Stimulated activated CD4-positive, alpha-beta T cell treated with anti-CD3 and anti-CD28 coated beads, Interleukin-1b, Interleukin-23, amount 100 ng/mL, for 48 hours (primary cell): Measurements from ENCODE around the gene SMCO3.

Source experiments
- DNase-seq: peaks from one replicate; pipeline ENCODE4 v3.0.0-alpha.2; 2020

The SMCO3 gene

DNA sequence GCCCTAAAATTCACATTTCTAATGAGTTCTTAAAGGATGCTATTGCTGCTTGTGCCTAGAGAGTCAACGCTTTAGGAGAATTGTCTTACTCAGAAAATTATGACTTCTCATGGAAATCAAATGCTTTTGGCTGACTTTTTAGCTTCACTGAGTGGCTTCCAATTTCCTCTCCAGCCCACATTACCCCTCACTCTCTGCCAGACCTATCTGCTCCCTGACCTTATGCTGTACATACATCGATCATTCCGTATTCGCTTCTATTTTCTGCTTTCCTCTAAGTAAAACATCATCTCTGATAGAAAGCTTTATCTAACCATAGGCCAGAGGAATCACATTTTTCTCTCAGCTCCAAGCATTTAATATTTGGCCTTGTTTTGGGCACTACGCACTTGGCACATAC, 12.5 kb upstream of the SMCO3 start:
- DNase-seq = no peak

DNA sequence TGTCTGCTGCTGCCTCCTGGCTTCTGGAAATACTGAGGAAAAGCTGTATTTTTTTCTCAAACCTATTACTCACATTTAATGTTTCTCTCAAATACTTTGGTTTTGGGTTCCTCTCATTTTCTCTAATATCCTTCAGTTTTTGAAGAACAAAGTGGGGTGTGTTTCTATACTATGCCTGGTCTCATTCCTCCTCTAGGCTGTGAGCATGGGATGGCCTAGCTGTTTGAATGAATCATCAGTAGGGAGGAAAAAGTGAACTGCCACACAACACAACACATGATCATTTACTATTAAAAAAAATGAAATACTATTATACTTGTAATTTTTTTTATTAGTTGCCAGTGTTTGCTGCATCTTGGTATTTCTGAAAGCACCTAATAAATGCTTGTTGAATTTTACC, 11.3 kb upstream of the SMCO3 start:
- no peak for DNase-seq

DNA sequence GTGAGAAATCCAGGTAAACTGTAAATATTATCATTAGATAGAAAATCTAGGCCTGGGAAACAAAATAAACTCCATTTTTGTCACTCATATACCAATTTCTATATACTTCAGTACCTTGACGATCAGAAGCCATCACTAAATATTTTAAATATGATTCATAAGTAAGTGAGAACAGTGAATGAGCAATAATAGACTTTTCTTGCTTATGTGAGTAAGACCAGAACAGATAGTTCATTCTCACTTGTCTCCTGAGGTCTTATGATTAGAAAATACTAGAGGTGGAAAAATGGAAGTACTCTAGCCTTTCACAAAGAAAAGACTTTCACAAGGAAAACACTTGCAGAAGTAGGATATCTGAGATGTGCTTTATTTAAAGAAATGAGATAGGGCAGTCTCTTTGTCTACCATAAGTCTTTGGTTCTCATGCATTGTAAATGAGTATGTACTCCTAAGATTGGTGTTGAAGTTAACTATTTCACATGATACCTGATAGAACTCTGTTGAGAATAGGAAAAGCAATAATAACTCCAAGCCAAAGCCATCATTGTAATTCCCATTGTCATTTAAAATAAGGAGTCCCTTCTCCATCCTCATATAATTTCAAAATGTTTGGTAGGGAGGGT, 10.1 kb upstream of the SMCO3 start:
- DNase-seq = no peak

DNA sequence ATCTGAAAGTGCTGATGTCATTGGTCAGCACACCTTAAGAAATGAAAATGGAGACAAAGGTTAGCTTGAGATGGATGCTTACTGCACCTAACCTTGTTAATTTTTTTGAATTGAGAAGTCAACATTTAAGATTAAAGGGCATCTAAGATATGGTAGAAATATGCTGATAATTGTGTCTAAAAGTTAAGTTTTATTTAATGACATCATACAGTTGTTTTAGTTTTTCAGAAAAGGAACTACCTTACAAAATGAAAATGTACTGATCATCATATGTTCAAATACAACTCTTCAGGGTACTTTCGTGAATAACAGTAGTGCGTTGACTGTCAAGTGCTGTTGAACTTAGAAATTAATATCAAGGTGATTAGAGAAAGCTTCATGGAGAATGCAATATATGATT, 2.5 kb downstream of the SMCO3 start:
- DNase-seq = no peak

DNA sequence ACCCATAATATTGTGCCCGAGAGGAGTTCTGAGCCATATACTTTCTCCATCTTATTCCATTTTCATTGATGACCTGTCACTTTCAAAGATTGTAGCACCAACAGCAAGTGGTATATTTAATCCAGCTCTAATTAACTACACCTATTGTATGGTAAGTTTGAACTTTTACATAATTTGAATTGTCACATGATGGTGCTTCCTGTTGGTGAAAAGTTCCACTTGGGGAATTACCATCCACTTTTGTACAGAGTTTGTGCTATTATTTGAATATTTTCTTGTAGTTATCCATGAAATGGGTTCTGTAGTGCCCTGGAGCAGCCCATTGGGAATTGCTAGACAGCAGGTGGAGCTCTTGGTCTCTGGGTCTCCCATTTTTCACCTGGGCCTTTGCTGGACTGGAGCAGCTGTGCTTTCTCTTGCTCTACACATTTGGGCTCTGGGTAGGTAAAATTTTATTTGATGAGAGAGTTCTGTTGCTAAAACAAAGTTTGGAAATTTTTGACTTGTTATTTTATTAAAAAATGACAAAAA, 3.0 kb downstream of the SMCO3 start:
- no peak for DNase-seq

DNA sequence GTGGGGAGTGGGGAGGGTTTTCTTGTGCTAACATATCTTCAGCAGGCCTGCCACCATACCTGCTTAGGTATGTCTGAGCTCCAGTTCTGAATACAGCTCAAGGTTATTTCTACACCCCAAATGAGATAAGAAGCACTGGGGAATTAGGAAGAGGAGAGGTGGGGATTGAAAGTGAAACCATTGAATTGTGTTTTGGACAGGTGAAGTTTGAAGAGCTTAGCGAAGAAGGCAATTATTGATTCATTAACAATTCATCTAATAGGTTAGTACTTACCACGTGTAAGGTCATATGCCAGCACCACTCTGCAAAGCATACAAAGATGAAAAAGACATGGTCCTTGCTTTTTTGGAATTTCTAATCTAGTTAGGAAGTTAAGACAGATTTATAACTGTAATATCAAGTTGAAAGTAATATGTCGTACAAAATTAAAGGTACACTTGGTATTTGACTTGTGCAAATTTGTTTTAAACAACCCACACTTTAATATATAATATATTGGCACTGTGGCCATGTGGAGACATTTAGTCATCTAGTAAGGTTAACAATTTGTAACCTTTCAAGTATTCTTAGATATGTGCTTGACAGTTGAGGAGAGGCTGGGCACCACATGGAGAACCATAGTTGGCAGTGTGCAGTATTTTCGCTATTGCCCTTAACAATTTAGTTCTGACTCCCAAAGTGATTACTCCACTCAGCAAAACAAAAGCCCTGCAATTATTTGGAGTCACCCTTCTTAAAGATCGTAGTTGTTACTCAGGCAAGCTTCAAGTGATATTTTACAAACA, 3.6 kb downstream of the SMCO3 start:
- DNase-seq = no peak

DNA sequence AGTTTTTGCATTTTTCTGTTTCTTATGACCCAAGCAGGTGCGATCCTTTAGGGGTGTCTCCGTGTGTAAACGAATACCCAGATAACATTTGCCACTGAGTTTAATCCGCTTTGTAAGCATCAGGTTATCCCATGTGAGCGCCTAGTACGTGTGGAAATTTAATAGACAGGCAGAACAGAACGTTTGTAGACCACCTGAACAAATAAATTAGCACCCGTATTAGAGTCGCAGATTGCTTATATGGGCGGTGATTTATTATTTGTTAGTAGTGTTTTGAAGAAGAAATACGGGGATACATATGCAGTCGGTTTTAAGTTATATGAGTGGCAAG, 10.2 kb downstream of the SMCO3 start:
- DNase-seq = no peak

DNA sequence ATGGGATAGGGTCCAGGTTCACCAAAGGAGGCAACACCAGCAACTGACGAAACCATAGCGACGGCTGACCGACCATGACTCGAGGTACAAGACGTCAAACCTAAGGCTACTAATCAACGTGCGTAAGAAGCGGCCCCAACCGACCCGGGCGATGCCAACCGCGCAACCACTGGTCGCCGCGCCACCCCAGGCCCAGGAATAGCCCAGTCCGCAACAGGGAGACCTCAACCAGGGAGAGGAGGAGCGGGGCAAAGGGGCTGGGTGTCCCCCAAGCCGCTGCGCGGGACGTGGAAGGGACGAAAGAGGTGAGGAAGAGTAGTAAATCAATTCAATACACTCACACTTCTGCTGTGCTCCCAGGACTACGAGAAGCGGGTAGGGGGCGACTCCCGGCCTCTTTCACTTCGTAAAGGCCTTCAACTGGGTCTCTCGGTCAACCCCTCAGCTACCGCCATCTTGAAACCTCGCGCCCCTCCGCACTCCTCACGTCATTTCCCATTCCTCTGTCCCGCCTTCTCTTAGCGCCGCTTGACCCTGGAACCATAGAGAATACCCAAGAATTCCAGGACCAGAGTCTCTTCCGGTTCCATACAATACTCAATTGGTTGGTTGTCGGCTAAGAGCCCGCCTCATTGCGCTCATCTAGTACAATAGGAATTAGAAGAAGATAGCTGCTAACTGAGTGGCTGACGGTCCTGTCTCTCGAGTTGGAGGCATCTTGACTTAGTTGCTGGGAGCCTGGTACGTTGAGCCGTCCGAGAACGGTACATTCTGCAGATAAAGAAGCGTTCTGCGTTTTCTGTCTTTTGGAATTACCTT, 10.8 kb downstream of the SMCO3 start, which contains the start of the genes C12orf60 and WBP11:
TSS of gene C12orf60 (plus strand) at position 660 of the 819 bp plus-strand sequence. CDS start 19,266 bp downstream, outside the sequence.
TSS of gene WBP11 (minus strand) at position 468 of the 819 bp plus-strand sequence. CDS start 2,095 bp downstream, outside the sequence.
- DNase-seq = peak; percentile 91

DNA sequence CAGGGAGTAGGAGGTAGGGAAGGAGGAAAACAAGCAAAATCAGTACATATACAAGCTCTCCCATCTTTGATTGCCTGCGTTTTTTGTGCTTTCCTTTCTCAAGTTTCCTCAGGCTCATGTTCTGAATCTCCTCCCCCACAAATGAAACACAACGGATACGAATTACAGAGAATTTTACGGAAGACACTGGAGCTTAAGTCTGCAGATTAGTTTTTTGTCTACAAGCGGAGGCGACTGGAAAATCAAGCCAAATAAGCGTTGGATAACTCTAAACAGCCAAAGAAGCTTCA, 11.3 kb downstream of the SMCO3 start:
- DNase-seq = no peak

DNA sequence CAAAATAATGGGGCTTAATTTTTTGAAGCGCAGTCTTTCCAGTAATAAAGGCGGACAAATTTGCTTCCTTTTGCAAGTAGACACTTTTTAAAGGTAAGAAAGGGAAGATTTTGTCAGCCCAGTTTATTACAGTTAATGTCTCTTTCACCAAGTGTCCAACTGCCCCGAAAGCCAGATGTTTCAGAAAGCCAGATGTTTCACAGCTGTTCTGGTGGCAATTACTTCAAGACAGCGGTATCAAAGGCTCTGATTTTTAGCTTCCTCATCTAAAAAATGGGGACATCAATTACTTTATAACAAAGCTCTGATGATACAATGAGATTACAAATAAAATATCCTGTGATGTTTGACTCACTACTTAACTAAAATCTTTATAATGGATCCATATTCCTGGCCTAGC, 11.7 kb downstream of the SMCO3 start:
- no peak for DNase-seq

DNA sequence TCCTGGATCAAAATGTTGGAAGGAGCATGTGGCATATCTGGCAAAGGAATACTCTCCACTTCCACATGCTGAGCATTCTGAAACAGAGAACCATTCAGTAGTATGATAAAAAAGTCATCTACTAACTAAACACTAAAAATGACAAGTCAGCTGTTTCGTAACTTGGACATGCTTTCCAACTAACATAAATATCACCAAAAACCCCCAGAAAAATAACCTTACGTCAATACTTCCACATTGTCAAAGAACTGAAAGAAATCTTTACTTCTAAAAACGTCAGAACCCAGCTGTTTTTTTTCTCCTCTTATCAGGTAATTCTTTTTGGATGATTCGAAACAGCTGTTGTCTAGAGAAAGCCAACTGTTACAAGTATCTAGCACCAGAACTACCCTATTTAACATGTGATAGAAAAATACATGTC, 18.9 kb downstream of the SMCO3 start:
- no peak for DNase-seq

DNA sequence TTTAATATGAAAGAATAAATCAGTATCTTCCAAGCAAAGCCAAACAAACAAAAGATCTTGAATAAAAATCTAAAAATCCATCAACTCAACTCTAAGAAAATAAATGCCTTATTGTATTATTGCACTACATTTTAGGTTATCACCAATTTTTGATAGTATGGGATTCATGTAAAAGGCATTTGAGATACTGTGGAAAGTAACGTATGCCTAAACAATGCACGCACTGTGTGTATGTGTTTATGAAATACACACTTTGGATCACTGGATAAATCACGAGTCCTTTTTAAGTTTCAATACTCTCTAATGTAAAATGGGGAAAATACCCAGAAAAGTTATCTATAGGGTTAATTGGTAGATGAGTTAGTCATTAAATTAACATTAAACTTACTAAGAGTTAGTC, 28.4 kb downstream of the SMCO3 start:
- no peak for DNase-seq

DNA sequence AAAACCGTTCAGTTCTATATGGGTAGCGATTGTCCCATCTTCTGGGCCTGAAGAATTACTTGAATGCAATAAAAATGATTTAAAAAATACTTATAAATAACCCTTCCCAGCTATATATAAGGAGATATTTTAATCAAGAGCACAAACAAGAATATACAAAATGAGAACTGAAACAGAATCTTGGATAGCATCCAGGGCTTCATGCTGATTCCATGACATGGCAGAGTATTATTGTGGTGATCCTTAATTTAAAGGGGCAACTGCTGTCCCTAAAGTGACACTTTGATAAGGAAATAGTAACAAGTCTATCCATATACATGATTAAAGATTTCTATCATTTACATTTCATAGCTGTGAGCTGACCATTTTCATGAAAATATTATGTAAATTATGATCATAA, 29.5 kb downstream of the SMCO3 start:
- DNase-seq = no peak

DNA sequence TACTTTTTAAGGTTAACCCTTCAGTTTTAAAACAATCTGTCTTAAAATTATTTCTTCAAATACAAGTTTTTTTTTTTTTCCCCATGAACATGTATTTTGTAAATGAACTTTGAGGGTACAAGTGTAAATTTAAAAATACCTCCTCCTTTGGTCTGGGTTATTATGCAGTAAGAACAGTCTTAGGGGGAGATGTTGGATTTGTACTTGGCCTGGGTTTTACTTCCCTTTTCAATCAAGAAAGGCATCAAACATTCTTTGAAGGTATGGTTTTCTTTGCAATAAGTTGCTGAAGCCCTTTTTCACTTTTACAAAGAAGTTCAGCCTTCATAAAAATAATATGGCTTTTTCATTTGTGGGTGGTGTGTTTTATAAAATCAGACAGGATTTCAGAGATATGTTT, 31.2 kb downstream of the SMCO3 start:
- no peak for DNase-seq

DNA sequence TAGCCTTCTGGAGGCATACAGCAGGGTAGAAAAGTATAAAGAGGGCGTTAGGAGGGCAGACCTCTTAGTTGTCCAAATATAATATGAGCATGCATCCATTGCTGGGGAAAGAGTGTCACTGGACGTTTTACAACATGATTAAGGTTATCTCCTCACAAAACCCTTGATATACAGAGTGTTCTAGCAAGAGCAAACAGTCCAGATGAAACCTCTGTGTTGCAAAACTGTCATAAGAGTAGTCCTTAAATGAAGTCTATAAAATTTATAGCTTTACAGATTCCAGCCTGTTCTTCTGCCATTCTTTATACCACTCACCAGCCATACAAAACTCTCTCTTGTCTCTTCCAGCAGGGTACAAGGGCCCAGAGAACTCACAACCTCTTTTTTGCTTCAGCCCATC, 32.4 kb downstream of the SMCO3 start:
- no peak for DNase-seq

DNA sequence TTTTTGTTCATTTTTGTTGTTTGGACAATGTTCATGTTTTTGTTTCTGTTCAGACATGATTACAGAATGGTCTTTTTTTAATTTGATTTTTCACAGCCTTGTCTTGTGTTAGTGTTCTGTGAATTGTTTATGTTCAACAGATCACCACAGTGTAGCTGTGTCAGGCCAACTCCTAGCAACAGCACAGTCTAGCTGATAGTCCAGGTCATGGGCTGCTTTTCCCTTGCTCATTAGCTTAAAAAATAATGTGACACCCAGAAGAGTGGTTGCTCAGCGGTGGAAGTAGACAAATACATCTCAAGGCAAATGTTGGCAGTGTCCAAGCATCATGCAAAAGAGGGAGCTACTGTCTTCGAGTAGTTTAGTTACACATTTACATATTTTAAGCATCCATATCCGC, 33.1 kb downstream of the SMCO3 start:
- no peak for DNase-seq

DNA sequence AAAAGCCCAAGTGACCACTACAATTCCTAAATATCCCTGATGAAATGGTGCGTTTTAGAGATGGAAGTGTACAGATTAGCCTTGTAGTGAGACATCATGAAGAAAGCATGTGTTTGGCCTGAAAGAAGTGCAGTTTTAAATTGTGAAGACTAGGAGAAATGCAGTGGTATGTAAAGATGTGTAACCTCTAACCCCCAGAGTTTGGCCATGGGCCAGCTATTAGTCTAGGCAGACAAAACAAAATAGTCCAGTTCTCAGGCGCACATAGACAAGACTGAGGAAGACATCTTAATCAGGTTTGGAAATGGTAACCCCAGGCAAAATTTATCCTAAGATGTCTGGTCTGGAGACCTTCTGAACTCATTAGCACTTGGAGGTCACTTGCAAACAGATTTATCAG, 34.1 kb downstream of the SMCO3 start:
- DNase-seq = no peak

DNA sequence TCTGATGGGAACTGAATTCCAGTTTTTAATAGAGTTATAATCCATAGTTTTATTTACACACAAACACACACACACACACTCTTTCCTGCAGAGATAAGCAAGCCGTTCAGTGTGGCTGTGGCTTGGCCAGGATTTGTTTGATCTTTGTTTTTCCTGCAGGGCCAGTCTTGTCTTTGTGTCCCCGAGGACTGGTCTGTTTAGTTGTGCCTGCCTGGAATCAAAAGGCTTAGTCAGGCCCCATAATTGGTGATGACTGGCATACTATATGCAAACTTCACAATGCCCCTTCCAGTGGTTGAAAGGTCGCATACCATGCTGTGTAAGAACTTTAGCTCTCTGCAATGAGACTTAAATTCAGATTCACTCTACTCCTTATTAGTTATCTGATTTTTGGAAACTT, 36.7 kb downstream of the SMCO3 start:
- DNase-seq = no peak

DNA sequence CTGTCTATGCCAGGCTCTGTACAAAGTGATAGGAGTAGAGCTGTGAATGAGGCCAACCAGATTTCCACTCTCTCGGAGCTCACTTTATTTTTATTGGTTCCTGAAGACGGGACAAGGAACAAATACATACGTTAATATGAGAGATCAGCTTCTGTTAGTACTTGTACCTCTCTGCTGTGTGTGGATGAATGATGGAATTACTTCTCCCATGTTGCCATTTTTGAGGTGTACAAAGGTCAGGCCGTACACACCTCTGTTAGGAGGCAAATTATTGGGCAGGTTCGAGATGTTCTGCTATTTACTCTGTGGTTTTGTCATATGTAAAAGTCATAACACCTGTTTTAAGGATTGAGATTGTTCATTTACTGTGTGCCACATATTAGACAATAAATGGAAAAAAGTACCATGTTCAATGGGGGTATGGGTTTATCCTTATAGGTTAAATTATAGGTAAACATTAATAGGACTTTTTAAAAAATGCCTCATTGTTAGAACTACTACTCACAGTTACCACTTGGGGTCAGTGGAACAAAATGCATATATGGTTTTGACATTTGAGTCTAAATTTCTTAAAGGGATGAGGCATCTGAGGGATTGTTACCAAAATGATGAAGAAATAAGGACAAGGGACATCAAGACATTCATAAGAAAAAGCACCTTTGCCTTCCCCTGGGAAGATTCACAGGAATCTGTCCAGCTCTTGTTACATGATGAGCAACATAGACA, 37.6 kb downstream of the SMCO3 start:
- DNase-seq = no peak

DNA sequence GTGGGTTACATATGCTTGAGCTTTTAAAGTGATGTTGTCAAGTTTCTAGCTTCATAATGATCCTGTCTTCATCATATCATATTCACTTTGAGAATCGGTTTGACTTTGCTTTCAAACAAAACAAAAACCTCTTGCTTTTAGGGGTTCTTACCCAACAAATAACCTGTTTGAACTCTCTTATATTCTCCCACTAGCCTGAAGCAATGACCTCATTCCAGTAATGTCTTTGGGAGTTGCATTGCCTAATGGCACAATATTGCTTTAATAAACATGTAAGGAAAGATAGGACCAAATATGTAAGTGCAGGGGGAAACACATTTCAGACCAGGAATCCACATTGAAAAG, 38.4 kb downstream of the SMCO3 start:
- no peak for DNase-seq

DNA sequence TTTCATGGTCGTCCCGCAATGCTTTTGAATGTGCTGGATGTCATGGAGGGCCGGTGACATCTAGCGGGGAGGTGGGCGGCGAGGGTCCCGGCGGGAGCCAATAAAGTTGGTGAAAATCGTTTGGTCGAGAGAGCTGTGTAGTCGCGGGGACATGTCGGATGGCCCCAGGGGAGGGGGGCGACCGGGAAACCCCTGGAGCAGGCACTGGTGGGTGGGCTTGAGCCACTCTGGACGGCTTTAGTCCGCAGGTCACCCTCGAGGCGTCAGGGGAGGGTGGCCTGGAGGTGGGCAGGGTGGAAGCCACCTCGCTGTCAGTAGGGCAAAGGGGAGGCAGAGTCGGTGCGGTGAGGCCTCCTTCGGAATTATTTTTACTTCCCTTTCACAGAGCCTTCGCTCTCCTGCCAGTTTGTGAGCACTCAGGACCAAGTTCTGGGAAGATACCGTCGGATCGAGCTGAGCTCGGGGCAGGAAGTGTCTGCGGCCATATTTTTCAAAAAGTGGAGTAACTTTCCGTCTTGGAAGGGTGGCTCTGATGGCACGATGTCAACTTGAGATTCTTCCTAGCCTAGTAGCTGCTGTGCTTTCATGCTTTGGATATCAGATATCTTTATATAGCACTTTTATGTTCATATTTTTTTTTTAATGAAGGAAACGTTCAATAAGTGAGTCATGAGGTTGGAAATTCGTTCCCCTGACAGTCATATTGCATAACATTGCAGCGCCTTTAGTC, 38.9 kb downstream of the SMCO3 start:
- DNase-seq = peak; percentile 23

DNA sequence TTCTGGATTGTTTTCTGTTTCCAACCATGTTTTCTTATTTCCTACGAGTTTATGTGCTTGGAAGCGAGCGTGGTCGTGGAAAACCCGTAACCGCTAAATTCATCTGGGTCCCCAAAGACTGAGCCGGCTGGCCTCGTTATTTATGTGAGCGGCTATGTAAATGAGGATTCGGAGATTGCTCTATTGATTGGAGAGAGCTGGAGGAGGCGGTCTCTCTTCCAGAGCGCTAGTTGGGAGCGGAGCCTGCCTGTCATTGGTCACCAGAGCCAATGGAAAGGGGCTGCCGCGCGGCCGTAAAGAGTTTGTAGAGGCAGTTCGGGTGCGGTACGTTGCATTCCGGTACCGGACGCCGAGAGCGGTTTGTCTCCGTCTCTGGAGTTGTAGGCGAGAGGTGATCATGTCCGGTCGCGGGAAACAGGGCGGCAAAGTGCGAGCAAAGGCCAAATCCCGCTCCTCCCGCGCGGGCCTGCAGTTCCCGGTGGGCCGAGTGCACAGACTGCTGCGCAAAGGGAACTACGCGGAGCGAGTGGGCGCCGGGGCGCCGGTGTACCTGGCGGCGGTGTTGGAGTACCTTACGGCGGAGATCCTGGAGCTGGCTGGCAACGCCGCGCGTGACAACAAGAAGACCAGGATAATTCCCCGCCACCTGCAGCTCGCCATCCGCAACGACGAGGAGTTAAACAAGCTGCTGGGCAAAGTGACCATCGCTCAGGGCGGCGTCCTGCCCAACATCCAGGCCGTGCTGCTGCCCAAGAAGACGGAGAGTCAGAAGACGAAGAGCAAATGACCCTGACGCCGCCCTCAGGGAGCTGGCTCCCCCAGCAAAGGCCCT, 39.7 kb downstream of the SMCO3 start:
- peak; percentile 93 for DNase-seq
